ENCODE data around the gene GSTT2B. TPM values are rescaled to one million over a fixed set of nuclear protein-coding genes. Genes with fewer than 3 reads are reported as not detected.
"Not testable (repeated sequence)": the region's sequence is repeated elsewhere in the genome, so short reads cannot be mapped to it uniquely, and the experiment has no call there.

GSTT2B gene
- total RNA-seq, 2 donors from 2014 or later, result not detected

- not testable (repeated sequence) for H3K36me3 Mint-ChIP-seq, H3K9me3 Mint-ChIP-seq
Measured at GRCh38 chr22:23971927-23972326, 10.9 kb upstream of the GSTT2B start.

GRCh38 chr22:23970816-23971486 lies 10.0 kb upstream of the GSTT2B start:
- Mint-ChIP-seq H3K27me3 (no peaks in the 10 kb centered on the region), H3K27ac (peak overlapping the region in 1 of 2 donors; percentile 0), H3K9me3 (no peaks in the 10 kb centered on the region), H3K36me3 (peaks cover 9% of the 10 kb centered on the region), H3K4me1 (ENCODE audit: low read depth in 2 of 2) (peaks cover 9 to 21% of the 10 kb centered on the region in 2 donors), H3K4me3 (peak overlapping the region; percentile 41)
- no peak for ATAC-seq
- DNase-seq (ENCODE audit: low spot score), result no peak

More at GRCh38 chr22:23971927-23972326, 10.9 kb upstream of the GSTT2B start:
- not testable (repeated sequence) for H3K27me3 Mint-ChIP-seq; ATAC-seq; H3K27ac Mint-ChIP-seq; DNase-seq (ENCODE audit: low spot score)
- H3K4me3 Mint-ChIP-seq, result peak overlapping the region; percentile 44
- peaks cover 9 to 21% of the 10 kb centered on the region in 2 donors for H3K4me1 Mint-ChIP-seq (ENCODE audit: low read depth in 2 of 2)

GRCh38 chr22:23970201-23970641 lies 9.2 kb upstream of the GSTT2B start:
- no peaks in the 10 kb centered on the region for H3K9me3 Mint-ChIP-seq
- DNase-seq (ENCODE audit: low spot score) (no peak), ATAC-seq (no peak)
- peaks cover 9% of the 10 kb centered on the region for H3K36me3 Mint-ChIP-seq
- no peaks in the 10 kb centered on the region for H3K27me3 Mint-ChIP-seq
- peaks cover 9 to 21% of the 10 kb centered on the region in 2 donors for H3K4me1 Mint-ChIP-seq (ENCODE audit: low read depth in 2 of 2)
- peak overlapping the region; percentile 41 for H3K4me3 Mint-ChIP-seq
- H3K27ac Mint-ChIP-seq, result peak overlapping the region in 1 of 2 donors; percentile 0

- Mint-ChIP-seq H3K4me3 (peak overlapping the region; percentile 27), H3K36me3 (peaks cover 9% of the 10 kb centered on the region), H3K4me1 (ENCODE audit: low read depth in 2 of 2) (peaks cover 9 to 21% of the 10 kb centered on the region in 2 donors), H3K27me3 (no peaks in the 10 kb centered on the region), H3K9me3 (no peaks in the 10 kb centered on the region), H3K27ac (peak overlapping the region in 1 of 2 donors; percentile 0)
- DNase-seq (ENCODE audit: low spot score) (no peak), ATAC-seq (no peak)
Measured at GRCh38 chr22:23969071-23969470, 8.1 kb upstream of the GSTT2B start.

GRCh38 chr22:23966568-23966967 lies 5.6 kb upstream of the GSTT2B start, which contains the start of gene DDTL:
Gene DDTL (plus strand): TSS chr22:23966888. CDS start chr22:23966915, 27 bp downstream.
- H3K27ac Mint-ChIP-seq; H3K27me3 Mint-ChIP-seq; H3K9me3 Mint-ChIP-seq; DNase-seq (ENCODE audit: low spot score); H3K36me3 Mint-ChIP-seq; H3K4me3 Mint-ChIP-seq: not testable (repeated sequence)
- ATAC-seq, result peak; percentile 98 to 99
- H3K4me1 Mint-ChIP-seq (ENCODE audit: low read depth in 2 of 2), result peaks cover 6 to 20% of the 10 kb centered on the region in 2 donors

- not testable (repeated sequence) for DNase-seq (ENCODE audit: low spot score); H3K4me3 Mint-ChIP-seq; H3K27me3 Mint-ChIP-seq; H3K36me3 Mint-ChIP-seq; ATAC-seq; H3K27ac Mint-ChIP-seq; H3K9me3 Mint-ChIP-seq
- H3K4me1 Mint-ChIP-seq (ENCODE audit: low read depth in 2 of 2), result peaks cover 6 to 15% of the 10 kb centered on the region in 2 donors
Measured at GRCh38 chr22:23966094-23966493, 5.1 kb upstream of the GSTT2B start.

GRCh38 chr22:23956301-23956900 lies 4.6 kb downstream of the GSTT2B start:
- H3K4me1 Mint-ChIP-seq (ENCODE audit: low read depth in 2 of 2); H3K4me3 Mint-ChIP-seq; H3K9me3 Mint-ChIP-seq; H3K27ac Mint-ChIP-seq; DNase-seq (ENCODE audit: low spot score); H3K27me3 Mint-ChIP-seq; H3K36me3 Mint-ChIP-seq: not testable (repeated sequence)
- peak; percentile 61 to 81 for ATAC-seq

- not testable (repeated sequence) for DNase-seq (ENCODE audit: low spot score); H3K36me3 Mint-ChIP-seq; H3K9me3 Mint-ChIP-seq; H3K4me1 Mint-ChIP-seq (ENCODE audit: low read depth in 2 of 2); ATAC-seq; H3K4me3 Mint-ChIP-seq; H3K27ac Mint-ChIP-seq; H3K27me3 Mint-ChIP-seq
Measured at GRCh38 chr22:23955886-23956285, 5.1 kb downstream of the GSTT2B start.

GRCh38 chr22:23954991-23955305 lies 6.0 kb downstream of the GSTT2B start:
- ATAC-seq; DNase-seq (ENCODE audit: low spot score); H3K27ac Mint-ChIP-seq; H3K9me3 Mint-ChIP-seq; H3K4me3 Mint-ChIP-seq; H3K36me3 Mint-ChIP-seq; H3K27me3 Mint-ChIP-seq; H3K4me1 Mint-ChIP-seq (ENCODE audit: low read depth in 2 of 2): not testable (repeated sequence)

GRCh38 chr22:23954193-23954990 lies 6.6 kb downstream of the GSTT2B start:
- ATAC-seq, result not testable (repeated sequence)

GRCh38 chr22:23953485-23953884 lies 7.5 kb downstream of the GSTT2B start:
- not testable (repeated sequence) for DNase-seq (ENCODE audit: low spot score); H3K4me1 Mint-ChIP-seq (ENCODE audit: low read depth in 2 of 2); ATAC-seq; H3K27ac Mint-ChIP-seq; H3K9me3 Mint-ChIP-seq; H3K27me3 Mint-ChIP-seq; H3K4me3 Mint-ChIP-seq; H3K36me3 Mint-ChIP-seq

More at GRCh38 chr22:23954193-23954990, 6.6 kb downstream of the GSTT2B start:
- H3K36me3 Mint-ChIP-seq; H3K27ac Mint-ChIP-seq; H3K4me1 Mint-ChIP-seq (ENCODE audit: low read depth in 2 of 2); H3K9me3 Mint-ChIP-seq; DNase-seq (ENCODE audit: low spot score); H3K4me3 Mint-ChIP-seq; H3K27me3 Mint-ChIP-seq: not testable (repeated sequence)

GRCh38 chr22:23952794-23953405 lies 8.1 kb downstream of the GSTT2B start:
- not testable (repeated sequence) for DNase-seq (ENCODE audit: low spot score); H3K36me3 Mint-ChIP-seq; H3K4me3 Mint-ChIP-seq; H3K4me1 Mint-ChIP-seq (ENCODE audit: low read depth in 2 of 2); H3K9me3 Mint-ChIP-seq; H3K27ac Mint-ChIP-seq; H3K27me3 Mint-ChIP-seq
- ATAC-seq, result peak in 1 of 2 donors; percentile 56

- ATAC-seq, result peak in 1 of 2 donors; percentile 40
Measured at GRCh38 chr22:23951383-23951782, 9.6 kb downstream of the GSTT2B start.

More at GRCh38 chr22:23951383-23951782, 9.6 kb downstream of the GSTT2B start:
- H3K36me3 Mint-ChIP-seq; DNase-seq (ENCODE audit: low spot score); H3K4me1 Mint-ChIP-seq (ENCODE audit: low read depth in 2 of 2); H3K9me3 Mint-ChIP-seq; H3K4me3 Mint-ChIP-seq; H3K27ac Mint-ChIP-seq; H3K27me3 Mint-ChIP-seq: not testable (repeated sequence)

Measured in natural killer cell treated with Interleukin-12 subunit alpha and Interleukin-12 subunit beta and Interleukin-15 and Interleukin-18, amount 100 ng/mL, for 72 hours (primary cell).